Keratinocyte (primary cell): Measurements from ENCODE around the gene MGRN1. TPM values are rescaled to one million over a fixed set of nuclear protein-coding genes. Genes with fewer than 3 reads are reported as not detected.

Experiments used
- DNase-seq: peaks from one replicate; pipeline ENCODE4 v3.0.0-alpha.2; 2011; ENCODE audit warnings: low read depth, missing footprints, low spot score
- FAIRE-seq: peaks from 2 replicates; lab custom pipeline; 2011; peaks lifted over from hg19 to GRCh38; lab: Jason Lieb, UNC
- H2AFZ ChIP-seq: 2 replicates; pipeline ENCODE4 v1.6.0; 2012; ENCODE audit warnings: low read length, control low read depth, inconsistent platforms; ENCODE audit not compliant: control insufficient read depth
- H3K27ac ChIP-seq: 2 replicates; pipeline ENCODE4 v1.5.1; 2011; ENCODE audit warnings: low read length; ENCODE audit not compliant: control insufficient read depth, insufficient read depth
- H3K27me3 ChIP-seq: 3 replicates; pipeline ENCODE4 v1.6.0; 2011; ENCODE audit warnings: low read length; ENCODE audit not compliant: control insufficient read depth, insufficient read depth; ENCODE audit errors: extremely low read depth
- H3K36me3 ChIP-seq, 2 experiments: 2 replicates in 1 of 2; 3 replicates in 1 of 2; pipeline ENCODE4 v1.5.1; 2011; ENCODE audit warnings: low read length in 2 of 2, mild to moderate bottlenecking in 1 of 2; ENCODE audit not compliant: control insufficient read depth in 2 of 2, insufficient read depth in 2 of 2; ENCODE audit errors: extremely low read depth in 1 of 2
- H3K4me1 ChIP-seq: 3 replicates; pipeline ENCODE4 v1.5.1; 2011; ENCODE audit warnings: low read length; ENCODE audit not compliant: control insufficient read depth, insufficient read depth; ENCODE audit errors: extremely low read depth
- H3K4me2 ChIP-seq: 3 replicates; pipeline ENCODE4 v1.6.0; 2011; ENCODE audit warnings: low read depth, low read length; ENCODE audit not compliant: control insufficient read depth, insufficient read depth; ENCODE audit errors: extremely low read depth
- H3K4me3 ChIP-seq, 3 experiments: fragments of 200-600 bp in 1 of 3; sonication (generic) in 1 of 3; 2 replicates in 2 of 3; 3 replicates in 1 of 3; pipeline ENCODE4 v1.5.1; 2011 to 2016; ENCODE audit warnings: low read length in 3 of 3, mild to moderate bottlenecking in 3 of 3, control low read depth in 2 of 3, inconsistent platforms in 1 of 3, low read depth in 1 of 3, mixed read lengths in 1 of 3, mixed run types in 1 of 3, moderate library complexity in 1 of 3; ENCODE audit not compliant: control insufficient read depth in 2 of 3, insufficient read depth in 2 of 3; ENCODE audit errors: extremely low read depth in 1 of 3
- H3K79me2 ChIP-seq: 2 replicates; pipeline ENCODE4 v1.6.0; 2012; ENCODE audit warnings: low read length; ENCODE audit not compliant: control insufficient read depth, insufficient read depth
- H3K9ac ChIP-seq: 3 replicates; pipeline ENCODE4 v1.6.0; 2011; ENCODE audit warnings: low read length; ENCODE audit not compliant: control insufficient read depth, insufficient read depth; ENCODE audit errors: extremely low read depth
- H3K9me1 ChIP-seq: 3 replicates; pipeline ENCODE4 v1.6.0; 2011; ENCODE audit warnings: low read length; ENCODE audit not compliant: control insufficient read depth, insufficient read depth; ENCODE audit errors: extremely low read depth
- H3K9me3 ChIP-seq: 2 replicates; pipeline ENCODE4 v1.5.1; 2012; ENCODE audit warnings: low read depth, low read length; ENCODE audit not compliant: control insufficient read depth
- H4K20me1 ChIP-seq: 3 replicates; pipeline ENCODE4 v1.6.0; 2011; ENCODE audit warnings: low read length; ENCODE audit not compliant: control insufficient read depth, insufficient read depth; ENCODE audit errors: extremely low read depth
- EZH2 ChIP-seq: IDR thresholded peaks from one replicate; pipeline ENCODE4 v1.6.1; 2012; ENCODE audit warnings: inconsistent platforms, mild to moderate bottlenecking, low read length, moderate library complexity
- dilution Hi-C: fragments of 300-500 bp; cut with MboI; formaldehyde crosslinking; loops from one replicate; pipeline ENCODE4 v1.7.0; 2020; ENCODE audit warnings: low sequenced_read_pairs; ENCODE audit not compliant: extremely low pct_ligation_motif_present
- polyA plus RNA-seq, 5 experiments: library from polyadenylated mRNA; depleted of rRNA in 3 of 5; stranded (reverse) in 3 of 5; stranded (forward) in 1 of 5; unstranded in 1 of 5; fragments of >200 nt; gene quantifications; 1 replicate in 1 of 5; 2 replicates in 3 of 5; 3 replicates in 1 of 5; pipeline versions ENCODE4 v1.2.1 to v1.2.3, GENCODE V29; 2011 to 2012; ENCODE audit warnings: missing spikeins in 2 of 5, low read depth in 1 of 5, low replicate concordance in 1 of 5
- TF ChIP-seq, protein P1 (sequence below), 3 experiments: IDR thresholded peaks in 1 of 3; conservative IDR thresholded peaks in 1 of 3; optimal IDR thresholded peaks in 1 of 3; 2 replicates in 2 of 3; 3 replicates in 1 of 3; pipeline versions ENCODE3 to v1.5.1; 2011; ENCODE audit warnings: low read length in 3 of 3, mild to moderate bottlenecking in 3 of 3, moderate library complexity in 2 of 3, control low read depth in 1 of 3, inconsistent platforms in 1 of 3; ENCODE audit not compliant: insufficient read depth in 2 of 3; ENCODE audit errors: extremely low read depth in 1 of 3

The MGRN1 gene
- polyA plus RNA-seq, 1 donor (not counting 4 experiments of a cell fraction or from before 2014, with no cell fraction given): 1.9 TPM

DNA sequence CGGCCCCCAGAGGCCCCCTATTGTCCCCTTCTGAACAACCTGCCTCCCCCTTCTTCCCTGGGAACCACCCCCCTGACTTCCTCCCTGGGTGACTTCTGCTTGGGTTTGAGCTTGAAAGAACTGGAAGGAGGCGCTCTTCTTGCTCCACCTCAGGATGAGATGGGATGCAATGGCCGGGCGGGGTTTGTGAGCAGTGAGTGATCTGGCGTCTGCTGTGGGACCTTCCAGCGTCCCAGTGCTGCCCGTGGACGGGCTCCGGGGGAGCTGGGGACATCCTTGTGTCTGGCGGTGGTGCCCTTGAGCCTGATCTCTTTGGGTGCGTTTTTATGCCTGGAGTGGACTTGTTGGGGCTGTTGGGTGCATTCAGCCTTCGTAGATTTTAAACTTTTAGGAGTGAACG, 11.6 kb downstream of the MGRN1 start:
- dilution Hi-C loops: no loop called here

DNA sequence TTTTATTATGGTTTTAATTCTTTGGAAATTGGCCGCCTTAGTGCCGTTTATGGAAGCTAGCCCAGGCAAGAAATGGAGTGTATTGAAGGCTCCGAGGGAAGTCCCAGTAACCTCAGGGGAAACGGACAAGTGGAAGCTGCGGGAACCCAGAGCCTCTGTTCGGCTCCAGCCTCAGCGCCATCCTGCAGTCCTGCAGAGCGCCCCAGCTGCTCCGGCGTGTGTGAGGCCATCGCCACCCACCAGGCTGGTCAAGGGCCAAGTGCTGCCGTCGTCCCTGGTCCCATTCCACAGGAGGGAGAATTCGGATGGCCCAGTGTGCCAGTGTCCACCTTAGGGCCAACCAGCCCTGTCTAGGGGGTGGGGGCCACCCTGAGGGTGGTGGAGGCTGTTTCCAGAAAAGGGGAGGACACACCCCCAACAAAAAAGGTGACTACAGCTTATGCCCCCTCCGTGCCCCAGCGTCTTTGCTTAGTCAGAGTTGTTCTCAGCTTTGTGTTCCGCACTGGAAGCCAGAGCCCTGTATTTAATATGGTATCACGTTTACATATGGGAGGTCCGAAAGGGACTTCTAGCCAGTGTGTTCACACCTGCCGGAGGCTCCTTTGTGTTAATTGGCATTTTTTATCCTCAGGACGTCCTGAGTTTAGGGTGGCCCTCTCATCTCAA, 13.0 kb downstream of the MGRN1 start:
- H3K27ac ChIP-seq: no peak overlapping the region
- H3K9ac ChIP-seq: no peak overlapping the region
- peaks cover 73% of the 10 kb centered on the region for H3K79me2 ChIP-seq
- TF ChIP-seq EZH2: no peak
- TF ChIP-seq, protein P1, sequence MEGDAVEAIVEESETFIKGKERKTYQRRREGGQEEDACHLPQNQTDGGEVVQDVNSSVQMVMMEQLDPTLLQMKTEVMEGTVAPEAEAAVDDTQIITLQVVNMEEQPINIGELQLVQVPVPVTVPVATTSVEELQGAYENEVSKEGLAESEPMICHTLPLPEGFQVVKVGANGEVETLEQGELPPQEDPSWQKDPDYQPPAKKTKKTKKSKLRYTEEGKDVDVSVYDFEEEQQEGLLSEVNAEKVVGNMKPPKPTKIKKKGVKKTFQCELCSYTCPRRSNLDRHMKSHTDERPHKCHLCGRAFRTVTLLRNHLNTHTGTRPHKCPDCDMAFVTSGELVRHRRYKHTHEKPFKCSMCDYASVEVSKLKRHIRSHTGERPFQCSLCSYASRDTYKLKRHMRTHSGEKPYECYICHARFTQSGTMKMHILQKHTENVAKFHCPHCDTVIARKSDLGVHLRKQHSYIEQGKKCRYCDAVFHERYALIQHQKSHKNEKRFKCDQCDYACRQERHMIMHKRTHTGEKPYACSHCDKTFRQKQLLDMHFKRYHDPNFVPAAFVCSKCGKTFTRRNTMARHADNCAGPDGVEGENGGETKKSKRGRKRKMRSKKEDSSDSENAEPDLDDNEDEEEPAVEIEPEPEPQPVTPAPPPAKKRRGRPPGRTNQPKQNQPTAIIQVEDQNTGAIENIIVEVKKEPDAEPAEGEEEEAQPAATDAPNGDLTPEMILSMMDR (optimal IDR thresholded peaks at IDR 0.05 in 1 of 3, IDR thresholded peaks at IDR 0.05 in 1 of 3, conservative IDR thresholded peaks at IDR 0.05 in 1 of 3; ENCODE audit: extremely low read depth in 1 of 3, insufficient read depth in 2 of 3, low read length in 3 of 3): no peak
- H2AFZ ChIP-seq: no peak overlapping the region
- no peaks in the 10 kb centered on the region for H3K9me1 ChIP-seq
- FAIRE-seq (no peak), DNase-seq (no peak)
- dilution Hi-C loops: no loop called here
- no peaks in the 10 kb centered on the region for H3K27me3 ChIP-seq
- H4K20me1 ChIP-seq: peaks cover 24% of the 10 kb centered on the region
- no peak overlapping the region for H3K4me2 ChIP-seq
- no peak overlapping the region for H3K4me3 ChIP-seq
- H3K4me1 ChIP-seq: no peaks in the 10 kb centered on the region
- peaks cover 11 to 18% of the 10 kb centered on the region in 2 experiments for H3K36me3 ChIP-seq
- no peaks in the 10 kb centered on the region for H3K9me3 ChIP-seq

More for the DNA sequence above, 11.6 kb downstream of the MGRN1 start:
- Histone ChIP-seq H3K4me3 (no peak overlapping the region), H3K27me3 (no peaks in the 10 kb centered on the region), H3K36me3 (peaks cover 11 to 18% of the 10 kb centered on the region in 2 experiments), H3K4me2 (no peak overlapping the region), H3K79me2 (peaks cover 71% of the 10 kb centered on the region), H2AFZ (no peak overlapping the region), H3K9me1 (no peaks in the 10 kb centered on the region), H3K9ac (no peak overlapping the region), H3K27ac (no peak overlapping the region), H3K4me1 (no peaks in the 10 kb centered on the region), H4K20me1 (peaks cover 24% of the 10 kb centered on the region), H3K9me3 (no peaks in the 10 kb centered on the region)
- DNase-seq (no peak), FAIRE-seq (no peak)
- TF ChIP-seq, protein P1 (optimal IDR thresholded peaks at IDR 0.05 in 1 of 3, IDR thresholded peaks at IDR 0.05 in 1 of 3, conservative IDR thresholded peaks at IDR 0.05 in 1 of 3; ENCODE audit: extremely low read depth in 1 of 3, insufficient read depth in 2 of 3, low read length in 3 of 3): no peak
- no peak for TF ChIP-seq EZH2
